WTC11 (cell line): Measurements from ENCODE around the gene DYNC1I1. TPM values are rescaled to one million over a fixed set of nuclear protein-coding genes. Genes with fewer than 3 reads are reported as not detected.

Experiments used
- ATAC-seq: fragments of 200-7000 bp; cut with Tn5 transposase; 2 replicates; pipeline ENCODE4 v1.10.0; 2021; ENCODE audit warnings: mild to moderate bottlenecking, moderate library complexity
- CTCF ChIA-PET: fragments of 300-600 bp; sonication (Branson Sonifier 250); formaldehyde crosslinking; loops from one replicate; lab custom pipeline; 2021; ENCODE audit warnings: antibody characterized with exemption; lab: Charles Lee
- POLR2A ChIA-PET: fragments of 350-600 bp; sonication (Branson Sonifier 250); formaldehyde crosslinking; loops from one replicate; lab custom pipeline; 2021; ENCODE audit warnings: antibody characterized with exemption; lab: Charles Lee
- DNase-seq: peaks from one replicate; pipeline ENCODE4 v3.0.0; 2021; ENCODE audit warnings: low spot score
- H3K27ac Mint-ChIP-seq: 2 replicates; pipeline ENCODE4 v1.8.0; 2021; ENCODE audit warnings: mixed read lengths
- H3K27me3 Mint-ChIP-seq: 2 replicates; pipeline ENCODE4 v1.8.0; 2021; ENCODE audit warnings: low read depth, mild to moderate bottlenecking, moderate library complexity, mixed read lengths
- H3K36me3 Mint-ChIP-seq: 2 replicates; pipeline ENCODE4 v1.8.0; 2021; ENCODE audit warnings: mixed read lengths
- H3K4me1 Mint-ChIP-seq: 2 replicates; pipeline ENCODE4 v1.8.0; 2022; ENCODE audit warnings: mixed read lengths
- H3K4me3 Mint-ChIP-seq: 2 replicates; pipeline ENCODE4 v1.8.0; 2021; ENCODE audit warnings: mild to moderate bottlenecking, moderate library complexity, mixed read lengths
- H3K9me3 Mint-ChIP-seq: 2 replicates; pipeline ENCODE4 v1.8.0; 2021; ENCODE audit warnings: mixed read lengths
- AFF4 ChIP-seq: sonication (generic); formaldehyde crosslinking; IDR thresholded peaks from 2 replicates; pipeline ENCODE4 v1.8.1; 2023; ENCODE audit warnings: mild to moderate bottlenecking, missing genetic modification reagents, borderline replicate concordance
- ATF6 ChIP-seq: sonication (generic); formaldehyde crosslinking; IDR thresholded peaks from 2 replicates; pipeline ENCODE4 v1.8.1; 2023; ENCODE audit warnings: mild to moderate bottlenecking, missing genetic modification reagents
- CDX4 ChIP-seq: fragments of 250-450 bp; sonication (Bioruptor Pico); IDR thresholded peaks from 2 replicates; pipeline ENCODE4 v1.9.0; 2021; ENCODE audit warnings: moderate library complexity, mild to moderate bottlenecking, inconsistent platforms, borderline replicate concordance
- CREM ChIP-seq: sonication (generic); formaldehyde crosslinking; IDR thresholded peaks from 2 replicates; pipeline ENCODE4 v1.8.1; 2022; ENCODE audit warnings: mild to moderate bottlenecking, missing genetic modification reagents, moderate library complexity
- ELF4 ChIP-seq: sonication (generic); formaldehyde crosslinking; IDR thresholded peaks from 2 replicates; pipeline ENCODE4 v1.8.1; 2022; ENCODE audit warnings: low read depth, mild to moderate bottlenecking, moderate library complexity, missing genetic modification reagents
- HMGA2 ChIP-seq: fragments of 250-450 bp; sonication (Bioruptor Pico); IDR thresholded peaks from 2 replicates; pipeline ENCODE4 v1.4.0; 2021; ENCODE audit warnings: mild to moderate bottlenecking, moderate library complexity
- IRF2 ChIP-seq: sonication (generic); formaldehyde crosslinking; IDR thresholded peaks from 2 replicates; pipeline ENCODE4 v1.8.0; 2022; ENCODE audit warnings: low read depth, missing genetic modification reagents, borderline replicate concordance
- MAX ChIP-seq: sonication (generic); formaldehyde crosslinking; IDR thresholded peaks from 2 replicates; pipeline ENCODE4 v1.8.0; 2022; ENCODE audit warnings: mild to moderate bottlenecking, missing genetic modification reagents
- MXD4 ChIP-seq: fragments of 250-450 bp; sonication (Bioruptor Pico); IDR thresholded peaks from 2 replicates; pipeline ENCODE4 v1.8.0; 2021; ENCODE audit warnings: mild to moderate bottlenecking, moderate library complexity, borderline replicate concordance
- NR1H2 ChIP-seq: sonication (generic); formaldehyde crosslinking; IDR thresholded peaks from 2 replicates; pipeline ENCODE4 v1.9.0; 2021; ENCODE audit warnings: mild to moderate bottlenecking, moderate library complexity, missing genetic modification reagents
- NR3C1 ChIP-seq: sonication (generic); formaldehyde crosslinking; conservative IDR thresholded peaks from 2 replicates; pipeline ENCODE4 v1.8.1; 2023; ENCODE audit warnings: low read depth, mild to moderate bottlenecking, missing genetic modification reagents
- PRDM15 ChIP-seq: sonication (generic); formaldehyde crosslinking; IDR thresholded peaks from 2 replicates; pipeline ENCODE4 v1.8.0; 2022; ENCODE audit warnings: missing genetic modification reagents
- SMAD4 ChIP-seq: sonication (generic); formaldehyde crosslinking; IDR thresholded peaks from 2 replicates; pipeline ENCODE4 v1.8.0; 2022; ENCODE audit warnings: mild to moderate bottlenecking, missing genetic modification reagents
- ZNF281 ChIP-seq: sonication (generic); formaldehyde crosslinking; IDR thresholded peaks from 2 replicates; pipeline ENCODE4 v1.8.0; 2023; ENCODE audit warnings: mild to moderate bottlenecking, missing genetic modification reagents
- ZNF317 ChIP-seq: sonication (generic); formaldehyde crosslinking; IDR thresholded peaks from 2 replicates; pipeline ENCODE4 v1.8.1; 2023; ENCODE audit warnings: low read depth, mild to moderate bottlenecking, moderate library complexity, missing genetic modification reagents, borderline replicate concordance
- total RNA-seq: library from RNA; stranded (reverse); gene quantifications from 3 replicates; pipeline ENCODE4 v1.2.3, GENCODE V29; 2021

DYNC1I1 gene
- total RNA-seq, 1 experiment from 2014 or later, result 2.8 TPM

- Mint-ChIP-seq H3K36me3 (peaks cover 14% of the 10 kb centered on the region), H3K4me3 (no peak overlapping the region), H3K27me3 (no peaks in the 10 kb centered on the region), H3K9me3 (peaks cover 24% of the 10 kb centered on the region), H3K4me1 (peaks cover 4% of the 10 kb centered on the region; the same call in 1 of the 2 replicates), H3K27ac (no peak overlapping the region)
- no peak for DNase-seq
- CTCF ChIA-PET, result interaction anchor here (2.1 kb wide), 1 partner anchor 152 kb away, joined by 10 read pairs; no protein-coding TSS in a partner anchor
- POLR2A ChIA-PET, result no interaction called here
- ATAC-seq, result no peak
- no peak for TF ChIP-seq AFF4 (CRISPR knock-in tag)
- no peak for TF ChIP-seq PRDM15 (CRISPR knock-in tag)
- no peak for TF ChIP-seq CDX4 (CRISPR knock-in tag)
- no peak for TF ChIP-seq ATF6
- TF ChIP-seq MXD4 (CRISPR knock-in tag), result no peak
- no peak for TF ChIP-seq HMGA2 (CRISPR knock-in tag)
- no peak for TF ChIP-seq MAX (CRISPR knock-in tag)
- no peak for TF ChIP-seq IRF2 (CRISPR knock-in tag)
- TF ChIP-seq CREM (CRISPR knock-in tag), result no peak
- TF ChIP-seq SMAD4 (CRISPR knock-in tag), result no peak
- TF ChIP-seq ZNF281 (CRISPR knock-in tag), result no peak
Observed at GRCh38 chr7:95875519-95875918, 103.2 kb downstream of the DYNC1I1 start.

- Mint-ChIP-seq H3K36me3 (peaks cover 14% of the 10 kb centered on the region), H3K27ac (no peak overlapping the region), H3K9me3 (peaks cover 24% of the 10 kb centered on the region)
- ATAC-seq, result no peak
- POLR2A ChIA-PET, result no interaction called here
- TF ChIP-seq ELF4 (CRISPR knock-in tag), result no peak
- peak; percentile 91 for TF ChIP-seq ZNF317 (CRISPR knock-in tag)
- TF ChIP-seq NR3C1, result no peak
- TF ChIP-seq NR1H2 (CRISPR knock-in tag), result no peak
- TF ChIP-seq, all 79 proteins: peak for 1
- H3K27me3 Mint-ChIP-seq, result no peaks in the 10 kb centered on the region
- no peak overlapping the region for H3K4me3 Mint-ChIP-seq
- DNase-seq, result no peak
- CTCF ChIA-PET, result no interaction called here
- H3K4me1 Mint-ChIP-seq, result 0 out of 2 replicates have a peak, but pooled peaks cover 3% of the 10 kb centered on the region
Observed at GRCh38 chr7:95878677-95879076, 106.3 kb downstream of the DYNC1I1 start.
